HG02981 (cell line): ENCODE measurements around the gene ITPK1.
A peak's percentile ranks its signal among the peaks of the same experiment; 100 is the strongest.

ENCODE experiments used
- ATAC-seq: cut with Tn5 transposase; IDR thresholded peaks from one replicate; pipeline ENCODE4 v1.9.1; 2021; ENCODE audit warnings: mild to moderate bottlenecking, moderate library complexity; ENCODE audit not compliant: unreplicated experiment

ITPK1 gene

GRCh38 chr14:93085911-93086310 lies 29.8 kb downstream of the ITPK1 start:
- peak; percentile 10 for ATAC-seq

GRCh38 chr14:93084866-93085857 lies 30.6 kb downstream of the ITPK1 start:
- ATAC-seq: no peak

- ATAC-seq: no peak
Observed at GRCh38 chr14:93084402-93084801, 31.3 kb downstream of the ITPK1 start.

DNA sequence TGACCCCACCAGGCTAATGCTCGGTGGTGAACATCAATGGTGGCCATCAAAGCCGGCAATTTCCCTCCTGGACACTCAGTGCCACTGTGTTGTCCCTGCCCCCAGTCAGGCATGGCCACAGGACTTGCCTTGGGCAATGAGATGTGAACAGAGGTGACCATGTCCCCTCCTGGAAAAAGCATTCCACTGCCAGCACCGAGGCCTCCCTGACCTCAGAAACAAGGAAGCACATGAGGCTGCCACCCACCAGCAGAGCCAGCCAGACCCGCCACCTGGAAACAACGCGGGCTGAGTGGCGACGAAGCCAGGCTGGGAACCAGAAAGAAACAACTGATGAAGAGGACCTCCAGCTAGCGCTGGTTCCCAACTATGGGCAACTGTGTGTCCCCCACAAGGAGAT lies 31.8 kb downstream of the ITPK1 start:
- ATAC-seq: no peak

- ATAC-seq: no peak
Observed at GRCh38 chr14:93082576-93083001, 33.1 kb downstream of the ITPK1 start.

DNA sequence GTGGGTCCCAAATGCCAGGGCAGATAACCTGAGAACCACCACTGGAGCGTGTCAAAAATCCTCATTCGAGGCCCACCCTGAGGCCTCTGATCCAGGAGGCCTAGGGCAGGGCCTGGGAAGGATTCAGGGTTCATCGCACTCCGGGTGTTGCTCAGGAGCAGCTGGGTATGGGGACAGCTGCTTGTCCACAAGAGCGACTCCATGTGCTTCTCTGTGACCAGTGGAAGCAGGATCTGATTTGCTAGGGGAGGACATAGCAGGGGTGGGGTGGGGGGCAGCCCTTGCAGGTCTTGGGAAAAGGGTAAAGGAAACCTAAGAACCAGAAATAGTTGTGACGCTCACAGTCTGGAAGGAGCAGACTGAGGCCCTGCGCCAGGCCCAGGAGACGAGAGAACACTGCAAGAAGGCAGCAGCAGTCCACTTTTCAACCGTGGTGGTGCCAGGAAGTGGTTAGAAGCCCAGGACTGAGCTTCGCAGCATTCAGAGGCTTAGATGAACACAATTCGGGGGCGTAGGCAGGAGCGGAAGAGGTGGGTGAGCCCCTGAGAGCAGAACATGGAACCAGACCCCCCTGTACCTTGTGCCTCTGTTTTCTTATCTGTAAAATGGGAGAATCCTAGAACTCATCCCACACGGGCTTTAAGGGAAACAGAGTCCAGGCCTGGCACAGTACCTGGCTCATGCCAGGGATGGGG lies 33.7 kb downstream of the ITPK1 start:
- ATAC-seq: no peak

DNA sequence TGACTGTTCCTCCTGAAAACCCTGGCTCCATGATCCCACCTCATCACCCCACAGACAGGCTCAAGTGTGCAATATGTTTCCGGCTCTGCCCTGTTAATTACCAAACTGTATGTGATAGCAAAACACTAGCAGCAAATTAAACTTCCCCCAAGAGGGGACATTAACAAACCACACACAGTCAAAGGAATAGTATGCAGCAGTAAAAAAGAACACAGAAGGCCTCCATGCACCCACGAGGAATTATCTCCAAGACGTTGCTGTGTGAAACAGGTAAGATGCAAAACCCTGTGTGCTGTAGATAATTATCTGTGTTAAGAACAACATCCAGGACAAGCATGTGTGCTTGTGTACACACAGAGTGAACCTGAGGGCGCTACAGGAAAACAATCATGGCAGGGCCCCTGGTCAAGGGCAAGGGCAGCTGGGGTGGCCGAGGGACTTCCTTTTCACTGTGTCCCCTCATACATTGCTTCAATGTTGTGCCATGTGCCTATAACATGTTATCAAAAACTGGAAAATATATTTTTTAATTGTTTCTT lies 35.8 kb downstream of the ITPK1 start:
- ATAC-seq: no peak

- ATAC-seq: no peak
Observed at GRCh38 chr14:93079321-93079720, 36.4 kb downstream of the ITPK1 start.

DNA sequence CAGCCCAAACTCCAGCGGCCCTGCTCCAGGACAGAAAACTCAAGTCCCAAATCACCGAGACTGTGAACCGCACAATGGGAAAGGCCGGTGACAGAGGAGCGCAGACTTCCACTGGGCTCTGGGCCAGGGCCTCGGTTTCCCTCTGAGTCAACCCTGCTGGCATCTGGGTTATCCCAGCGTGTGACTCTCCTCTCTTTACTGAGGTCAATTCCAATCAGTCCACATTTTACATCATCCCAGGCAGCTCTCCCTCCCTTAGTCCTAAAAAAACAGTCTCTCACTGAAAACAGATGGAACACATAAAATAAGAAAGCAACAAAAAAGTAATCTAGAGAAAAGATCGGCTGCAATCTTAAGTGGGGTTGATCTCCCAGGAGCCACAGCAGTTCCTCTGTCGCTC lies 36.9 kb downstream of the ITPK1 start:
- ATAC-seq: no peak

DNA sequence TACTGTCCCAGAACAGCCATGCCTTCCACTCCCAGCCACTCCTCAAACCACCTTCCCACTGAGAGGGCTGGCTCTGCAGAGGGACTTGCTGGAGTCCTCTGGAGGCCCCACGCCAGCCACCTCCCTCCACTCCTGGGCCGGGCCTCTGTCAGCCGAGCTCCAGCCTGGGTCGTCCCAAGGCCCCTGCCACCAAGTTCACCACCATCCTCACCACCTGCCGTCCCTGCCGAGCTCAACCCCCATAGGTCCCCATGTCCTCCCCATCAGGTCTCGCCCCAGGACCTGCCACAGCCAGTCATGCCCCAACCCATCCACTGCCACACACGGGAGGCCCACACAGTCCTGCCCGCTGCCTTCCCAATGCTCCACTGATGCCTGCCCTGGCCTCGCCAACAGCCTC lies 39.0 kb downstream of the ITPK1 start:
- ATAC-seq: no peak

DNA sequence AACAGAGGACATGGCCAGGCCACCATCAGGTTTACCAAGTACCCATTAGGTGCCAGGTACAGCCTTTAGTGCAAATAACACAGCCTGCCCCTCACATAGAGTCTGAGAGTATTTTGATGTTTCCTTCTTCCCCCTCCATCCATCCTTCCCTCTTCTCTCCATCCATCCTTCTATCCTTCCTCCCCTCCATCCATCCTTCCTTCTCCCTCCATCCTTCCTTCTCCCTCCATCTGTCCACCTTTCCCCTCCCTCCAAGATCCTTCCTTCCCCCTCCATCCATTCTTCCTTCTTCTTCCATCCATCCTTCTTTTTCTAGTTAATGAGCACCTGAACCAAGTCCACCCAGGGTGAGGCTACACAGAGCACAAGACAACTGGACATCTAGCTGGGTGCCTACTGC lies 39.8 kb downstream of the ITPK1 start:
- no peak for ATAC-seq

DNA sequence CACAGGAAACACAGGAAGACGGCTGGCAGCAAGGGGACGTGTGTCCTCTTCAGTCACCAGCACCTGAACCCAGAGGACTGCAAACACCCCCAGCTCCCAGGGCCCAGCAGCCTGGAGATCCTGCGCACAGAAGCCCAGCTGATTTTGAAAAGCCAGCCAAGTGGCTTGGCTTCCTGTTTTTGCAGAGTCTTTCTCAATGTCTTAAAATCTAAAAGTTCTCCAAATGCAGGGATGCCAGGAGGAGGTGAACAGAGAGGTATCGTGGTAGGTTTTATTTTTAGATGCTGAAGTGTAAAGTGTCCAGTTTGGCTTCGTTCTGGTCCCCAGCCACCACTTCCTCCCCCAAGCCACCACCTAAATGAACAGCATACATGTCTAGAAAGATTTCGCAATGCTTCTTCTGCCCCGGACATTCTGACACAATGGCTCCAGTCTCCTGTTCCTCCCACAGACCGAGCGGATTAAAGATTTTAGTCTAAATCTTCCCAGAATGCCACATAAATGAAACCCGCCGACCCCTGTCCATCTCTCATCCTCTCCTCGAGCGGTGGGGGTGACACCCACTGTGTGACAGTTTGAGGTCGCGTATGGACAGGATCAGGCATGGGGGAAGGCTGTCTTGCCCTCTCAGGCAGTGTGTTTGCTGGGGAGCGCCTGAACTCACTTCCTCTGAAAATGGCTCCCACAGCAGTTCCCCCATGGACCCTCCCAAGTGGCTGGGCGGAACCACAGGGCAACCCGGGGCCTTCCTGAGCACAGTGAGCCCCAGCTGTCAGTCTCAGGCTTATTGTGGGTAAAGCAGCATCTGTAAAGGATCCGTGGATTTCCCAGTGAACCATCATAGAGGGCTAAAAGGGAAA lies 41.6 kb downstream of the ITPK1 start:
- peak; percentile 42 for ATAC-seq

GRCh38 chr14:93073358-93073707 lies 42.4 kb downstream of the ITPK1 start:
- ATAC-seq: no peak

DNA sequence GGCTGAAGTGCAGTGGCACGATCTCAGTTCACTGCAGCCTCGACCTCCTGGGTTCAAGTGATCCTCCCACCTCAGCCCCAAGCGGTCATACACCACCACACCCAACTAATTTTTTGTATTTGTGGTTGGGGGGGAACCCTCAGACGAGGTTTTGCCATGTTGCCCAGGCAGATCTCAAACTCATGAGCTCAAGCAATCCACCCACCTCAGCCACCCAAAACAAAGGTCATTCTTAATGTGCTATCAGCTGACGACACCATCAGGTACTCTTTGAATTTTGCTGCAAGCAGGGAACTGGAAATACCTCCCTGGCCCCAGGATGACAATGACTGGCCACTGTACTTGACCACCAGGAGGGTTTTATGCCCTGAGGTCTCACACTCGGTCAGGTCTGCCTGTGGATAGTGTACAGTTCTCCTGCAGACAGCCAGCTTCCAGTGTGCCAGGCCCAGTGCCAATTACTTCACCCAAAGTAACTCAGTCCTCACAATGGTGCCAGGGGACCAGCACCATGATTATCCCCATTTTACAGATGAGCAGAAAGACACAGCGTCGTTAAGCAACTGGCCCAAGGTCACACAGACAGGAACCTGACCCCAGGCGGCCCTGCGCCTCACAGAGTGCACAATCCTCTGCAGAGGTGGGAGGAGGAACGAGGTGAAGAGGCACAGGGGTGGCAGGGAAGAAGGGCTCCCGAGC lies 42.9 kb downstream of the ITPK1 start:
- ATAC-seq: no peak

GRCh38 chr14:93068711-93069110 lies 47.0 kb downstream of the ITPK1 start:
- ATAC-seq: no peak

DNA sequence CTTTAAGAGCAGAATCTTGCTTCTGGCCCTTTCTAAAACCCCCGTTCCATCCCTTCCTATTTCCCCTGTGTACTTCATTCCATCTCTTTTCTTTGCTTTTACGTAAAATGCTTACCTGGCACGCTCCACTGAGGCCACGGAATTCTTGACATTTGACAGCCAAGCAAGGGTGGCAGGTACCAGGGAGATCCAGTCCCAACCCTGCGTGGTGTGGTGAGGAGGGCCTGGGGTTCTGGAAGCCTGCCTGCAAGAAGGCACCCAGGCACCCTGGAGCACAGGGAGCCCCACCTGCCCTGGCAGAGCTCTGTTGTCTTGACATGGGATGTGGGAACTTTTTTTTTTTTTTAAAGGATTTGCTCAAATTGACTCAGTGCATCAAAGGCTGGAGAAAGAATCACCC lies 48.6 kb downstream of the ITPK1 start:
- no peak for ATAC-seq

GRCh38 chr14:93065272-93065730 lies 50.4 kb downstream of the ITPK1 start:
- no peak for ATAC-seq

DNA sequence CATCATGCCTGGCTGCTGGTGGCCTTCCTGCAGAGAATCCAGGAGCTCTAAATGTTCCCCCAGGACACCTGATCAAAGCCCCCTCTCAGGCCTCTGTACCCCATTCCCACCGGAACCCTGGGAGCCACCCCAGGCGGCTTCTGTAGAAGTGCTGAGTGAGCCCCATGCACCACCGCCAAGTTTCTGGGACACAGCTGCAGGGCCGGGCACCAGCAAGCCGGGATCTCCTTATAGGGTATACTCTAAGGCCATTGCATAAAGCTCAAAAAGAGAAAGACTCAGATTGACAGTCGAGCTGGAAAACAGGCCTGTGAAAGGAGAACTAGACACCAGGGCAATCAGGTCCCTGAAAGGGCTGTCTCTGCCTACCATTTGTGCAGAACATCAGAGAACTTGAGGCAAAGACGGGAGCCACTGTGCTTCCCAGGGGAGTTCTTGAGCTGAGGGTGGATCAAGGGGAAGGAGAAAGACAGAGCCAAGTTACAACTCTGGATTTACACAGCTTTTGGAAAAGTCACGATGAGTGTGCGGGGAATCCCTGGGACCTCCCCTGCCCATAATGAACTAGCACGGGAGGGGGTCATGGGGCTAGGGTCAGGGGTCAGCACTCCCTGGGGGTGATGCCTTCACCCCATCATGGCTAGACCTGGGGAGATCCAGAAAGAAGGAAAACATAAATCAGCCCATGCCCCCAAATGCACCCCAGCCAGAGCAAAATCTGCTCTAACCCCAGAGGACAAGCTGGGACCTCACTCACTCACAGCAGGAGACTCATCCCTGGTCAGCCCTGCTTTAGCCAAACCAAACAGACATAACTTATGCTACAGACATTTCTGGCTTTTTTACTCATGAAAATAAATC lies 51.1 kb downstream of the ITPK1 start:
- ATAC-seq: no peak

DNA sequence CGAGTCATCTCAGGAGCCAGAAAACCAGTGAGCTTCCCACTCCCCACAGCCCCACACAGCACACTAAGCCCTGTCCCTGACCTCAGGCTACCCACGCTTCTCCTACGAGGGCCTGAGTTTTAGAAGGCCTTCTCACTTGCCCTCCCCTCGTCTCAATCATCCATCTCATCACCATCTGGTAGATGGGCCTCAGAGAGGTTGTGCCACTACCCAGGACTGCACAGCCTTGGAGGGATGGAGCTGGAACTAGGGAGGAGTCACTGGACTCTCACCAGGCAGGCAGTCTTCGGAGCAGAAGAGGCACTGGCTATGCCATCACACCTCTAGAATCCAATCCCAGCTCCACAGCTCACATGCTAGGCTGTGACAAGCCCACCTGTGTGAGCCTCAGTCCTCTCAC lies 52.3 kb downstream of the ITPK1 start:
- no peak for ATAC-seq
